HEK293T (cell line): ENCODE data around the gene PLA2G10.

ENCODE experiments used
- CTCF ChIA-PET: fragments of 350-600 bp; formaldehyde crosslinking; extraction: SDS; loops from one replicate; lab custom pipeline; 2021; ENCODE audit warnings: antibody characterized with exemption, inconsistent platforms; lab: Yijun Ruan, JAX
- POLR2A ChIA-PET: fragments of 350-600 bp; formaldehyde crosslinking; extraction: SDS; loops from one replicate; lab custom pipeline; 2020; ENCODE audit warnings: antibody characterized with exemption, inconsistent platforms; lab: Yijun Ruan, JAX
- DNase-seq: peaks from one replicate; pipeline ENCODE4 v3.0.0; 2012; ENCODE audit warnings: mixed read lengths; ENCODE audit errors: extremely low spot score
- ARNT ChIP-seq: fragments of 450-650 bp; IDR thresholded peaks from 2 replicates; pipeline ENCODE4 v1.6.1; 2017; ENCODE audit warnings: mild to moderate bottlenecking
- BHLHE40 ChIP-seq: fragments of 450-650 bp; IDR thresholded peaks from 2 replicates; pipeline ENCODE4 v1.6.1; 2016; ENCODE audit warnings: mild to moderate bottlenecking, moderate library complexity, borderline replicate concordance
- CTBP1 ChIP-seq: fragments of 450-650 bp; IDR thresholded peaks from 2 replicates; pipeline ENCODE4 v1.6.1; 2016; ENCODE audit warnings: borderline replicate concordance
- ELF4 ChIP-seq: fragments of 450-650 bp; IDR thresholded peaks from 2 replicates; pipeline ENCODE4 v1.6.1; 2017; ENCODE audit warnings: antibody characterized with exemption
- FOXA1 ChIP-seq: fragments of 450-650 bp; IDR thresholded peaks from 2 replicates; pipeline ENCODE4 v1.6.1; 2016; ENCODE audit warnings: mild to moderate bottlenecking
- FOXK2 ChIP-seq: fragments of 450-650 bp; IDR thresholded peaks from 2 replicates; pipeline ENCODE4 v1.6.1; 2016; ENCODE audit warnings: mild to moderate bottlenecking
- FOXM1 ChIP-seq: fragments of 450-650 bp; IDR thresholded peaks from 2 replicates; pipeline ENCODE4 v1.6.1; 2017; ENCODE audit warnings: mild to moderate bottlenecking, borderline replicate concordance
- HDGF ChIP-seq: fragments of 450-650 bp; IDR thresholded peaks from 2 replicates; pipeline ENCODE4 v1.6.1; 2017; ENCODE audit warnings: antibody characterized with exemption, borderline replicate concordance
- L3MBTL2 ChIP-seq: fragments of 450-650 bp; conservative IDR thresholded peaks from 2 replicates; pipeline ENCODE4 v1.6.1; 2016; ENCODE audit warnings: mild to moderate bottlenecking
- LEF1 ChIP-seq: fragments of 450-650 bp; IDR thresholded peaks from 2 replicates; pipeline ENCODE4 v1.6.1; 2017; ENCODE audit warnings: mild to moderate bottlenecking, borderline replicate concordance
- NFRKB ChIP-seq: fragments of 450-650 bp; IDR thresholded peaks from 2 replicates; pipeline ENCODE4 v1.6.1; 2016; ENCODE audit warnings: mild to moderate bottlenecking, moderate library complexity
- SP1 ChIP-seq: fragments of 450-650 bp; IDR thresholded peaks from 2 replicates; pipeline ENCODE4 v1.6.1; 2017
- SUZ12 ChIP-seq: fragments of 450-650 bp; IDR thresholded peaks from 2 replicates; pipeline ENCODE4 v1.6.1; 2016; ENCODE audit warnings: mild to moderate bottlenecking
- TARDBP ChIP-seq: fragments of 450-650 bp; IDR thresholded peaks from 2 replicates; pipeline ENCODE4 v1.6.1; 2016
- ZNF384 ChIP-seq: fragments of 450-650 bp; IDR thresholded peaks from 2 replicates; pipeline ENCODE4 v1.6.1; 2016
- TF ChIP-seq, protein P1 (sequence below): fragments of 450-650 bp; IDR thresholded peaks from 2 replicates; pipeline ENCODE4 v1.6.1; 2016

Gene PLA2G10

DNA sequence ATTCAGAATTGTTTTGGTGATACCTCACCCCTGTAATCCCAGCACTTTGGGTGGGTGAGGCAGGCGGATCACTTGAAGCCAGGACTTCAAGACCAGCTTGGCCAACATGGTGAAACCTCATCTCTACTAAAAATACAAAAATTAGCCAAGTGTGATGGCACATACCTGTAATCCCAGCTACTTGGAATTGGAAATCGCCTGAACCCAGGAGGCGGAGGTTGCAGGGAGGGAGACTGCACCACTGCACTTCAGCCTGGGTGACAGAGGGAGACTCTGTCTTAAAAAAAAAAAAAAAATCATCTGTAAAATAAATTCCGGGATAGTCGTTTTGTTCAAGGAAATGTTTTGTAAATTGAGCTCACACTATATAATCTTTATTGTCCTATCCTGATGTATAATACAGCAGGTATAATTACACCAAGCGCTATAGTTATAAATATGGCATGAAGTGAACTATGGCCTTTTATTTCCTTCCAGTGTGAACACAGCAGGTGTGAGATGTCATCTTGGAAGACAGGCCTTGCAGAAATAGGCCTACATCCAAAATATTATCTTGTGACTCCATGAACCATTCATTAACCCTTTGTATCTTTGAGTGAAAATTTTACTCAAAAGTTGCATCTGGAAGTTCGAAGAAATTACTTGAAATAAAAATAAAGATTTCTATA lies 25.4 kb downstream of the PLA2G10 start:
- POLR2A ChIA-PET: no interaction called here
- no peak for TF ChIP-seq ARNT
- TF ChIP-seq, protein P1, sequence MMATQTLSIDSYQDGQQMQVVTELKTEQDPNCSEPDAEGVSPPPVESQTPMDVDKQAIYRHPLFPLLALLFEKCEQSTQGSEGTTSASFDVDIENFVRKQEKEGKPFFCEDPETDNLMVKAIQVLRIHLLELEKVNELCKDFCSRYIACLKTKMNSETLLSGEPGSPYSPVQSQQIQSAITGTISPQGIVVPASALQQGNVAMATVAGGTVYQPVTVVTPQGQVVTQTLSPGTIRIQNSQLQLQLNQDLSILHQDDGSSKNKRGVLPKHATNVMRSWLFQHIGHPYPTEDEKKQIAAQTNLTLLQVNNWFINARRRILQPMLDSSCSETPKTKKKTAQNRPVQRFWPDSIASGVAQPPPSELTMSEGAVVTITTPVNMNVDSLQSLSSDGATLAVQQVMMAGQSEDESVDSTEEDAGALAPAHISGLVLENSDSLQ: no peak
- no peak for TF ChIP-seq CTBP1
- TF ChIP-seq HDGF: no peak
- TF ChIP-seq SUZ12: no peak
- TF ChIP-seq SP1: no peak
- no peak for TF ChIP-seq NFRKB
- no peak for TF ChIP-seq LEF1
- CTCF ChIA-PET: no interaction called here
- DNase-seq: no peak

DNA sequence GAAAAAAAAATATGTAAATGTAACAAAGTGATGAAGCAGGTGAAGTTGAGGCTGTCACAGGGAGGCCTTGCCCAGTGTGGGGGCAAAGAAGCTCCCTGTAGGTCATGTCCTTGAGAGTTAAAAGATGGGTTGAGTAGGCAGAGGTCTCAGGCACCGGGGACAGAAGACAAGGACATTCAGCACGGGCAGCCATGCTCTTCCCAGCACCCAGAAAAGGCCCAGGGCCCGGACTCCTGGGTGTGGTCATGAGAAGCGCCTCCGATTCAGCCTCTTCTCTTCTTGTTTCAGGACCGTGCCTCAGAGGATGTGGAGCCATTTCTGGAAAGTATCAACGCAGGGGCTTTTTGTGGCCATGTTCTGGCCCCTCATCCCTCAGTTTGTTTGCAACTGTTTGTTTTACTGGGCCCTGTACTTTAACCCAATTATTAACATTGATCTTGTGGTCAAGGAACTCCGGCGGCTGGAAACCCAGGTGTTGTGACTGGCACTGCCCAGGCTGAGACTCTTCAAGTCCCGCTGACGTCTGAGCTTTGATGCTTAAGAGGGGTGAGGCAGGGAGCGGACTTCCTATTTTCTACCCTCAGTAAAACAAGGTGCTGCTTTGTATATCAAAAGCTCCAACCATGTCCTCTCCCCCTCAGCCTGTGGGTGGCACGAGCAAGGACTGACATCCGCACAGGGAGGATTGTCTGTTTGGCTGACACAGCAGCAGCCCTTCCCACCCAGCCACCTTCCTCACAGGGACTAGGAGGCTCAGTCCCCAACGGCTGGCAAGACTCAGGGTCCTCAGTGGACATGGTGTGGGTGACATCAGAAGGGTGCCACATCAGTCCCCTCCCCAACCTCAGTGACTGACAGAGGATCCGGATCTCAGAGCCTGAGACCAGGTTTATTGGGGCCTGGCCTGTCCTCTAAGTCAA lies 26.5 kb downstream of the PLA2G10 start:
- POLR2A ChIA-PET: no interaction called here
- no peak for DNase-seq
- no peak for TF ChIP-seq SUZ12
- no peak for TF ChIP-seq ZNF384
- no peak for TF ChIP-seq TARDBP
- TF ChIP-seq HDGF: no peak
- TF ChIP-seq ELF4: no peak
- TF ChIP-seq FOXA1: no peak
- TF ChIP-seq LEF1: no peak
- TF ChIP-seq ARNT: no peak
- no peak for TF ChIP-seq NFRKB
- TF ChIP-seq BHLHE40: no peak
- no peak for TF ChIP-seq CTBP1
- no peak for TF ChIP-seq L3MBTL2
- CTCF ChIA-PET: no interaction called here

DNA sequence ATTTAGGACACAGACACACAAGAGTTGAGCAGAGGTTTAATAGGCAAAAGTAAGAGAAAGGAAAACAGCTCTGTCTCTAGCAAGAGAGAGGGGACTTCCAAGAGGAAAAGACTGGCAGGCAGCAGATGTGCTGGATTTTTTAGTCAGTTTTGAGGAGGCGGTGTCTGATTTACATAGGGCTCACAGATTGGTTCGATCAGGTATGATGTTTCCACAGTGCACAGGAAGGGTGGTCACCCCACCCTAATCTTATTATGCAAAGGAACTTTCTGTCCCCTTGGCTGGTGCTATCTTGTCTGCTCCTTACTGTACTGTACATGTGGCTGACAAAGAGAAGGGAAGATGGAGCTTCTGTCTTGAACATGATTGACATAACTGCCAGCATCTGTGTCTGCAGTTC lies 36.0 kb downstream of the PLA2G10 start:
- ChIA-PET POLR2A (interaction anchor here (1.4 kb wide), 1 partner anchor 26 kb away, joined by 6 read pairs; the partner anchor contains the start of gene BFAR), CTCF (no interaction called here)
- TF ChIP-seq FOXA1 (no peak), BHLHE40 (no peak)
- TF ChIP-seq, protein P1: no peak
- no peak for DNase-seq

DNA sequence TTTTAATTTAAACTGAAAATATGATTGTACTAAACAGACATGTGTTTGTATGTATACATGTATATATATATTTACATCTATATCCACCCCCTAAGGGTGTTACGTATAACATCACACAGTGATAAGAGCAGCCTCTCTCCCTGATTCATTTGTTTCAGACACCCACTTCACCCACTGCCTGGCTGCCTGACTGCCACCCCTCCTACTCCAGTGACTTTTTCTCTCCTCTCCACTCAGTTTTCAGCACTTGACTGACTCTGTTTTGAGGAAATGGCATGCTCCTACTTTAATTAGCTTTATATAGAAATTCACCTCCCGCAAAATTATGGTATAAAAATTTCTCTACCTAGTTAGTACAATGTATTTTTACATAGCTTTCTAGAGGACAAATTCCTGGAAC lies 41.4 kb downstream of the PLA2G10 start:
- ChIA-PET POLR2A (no interaction called here), CTCF (interaction anchor here (0.6 kb wide), 1 partner anchor 16 kb away, joined by 4 read pairs; no protein-coding TSS in a partner anchor)
- no peak for TF ChIP-seq SP1
- TF ChIP-seq ARNT: no peak
- TF ChIP-seq BHLHE40: no peak
- no peak for TF ChIP-seq SUZ12
- TF ChIP-seq HDGF: no peak
- TF ChIP-seq, protein P1: no peak
- TF ChIP-seq ZNF384: no peak
- no peak for TF ChIP-seq CTBP1
- no peak for TF ChIP-seq L3MBTL2
- TF ChIP-seq FOXK2: no peak
- no peak for TF ChIP-seq TARDBP

DNA sequence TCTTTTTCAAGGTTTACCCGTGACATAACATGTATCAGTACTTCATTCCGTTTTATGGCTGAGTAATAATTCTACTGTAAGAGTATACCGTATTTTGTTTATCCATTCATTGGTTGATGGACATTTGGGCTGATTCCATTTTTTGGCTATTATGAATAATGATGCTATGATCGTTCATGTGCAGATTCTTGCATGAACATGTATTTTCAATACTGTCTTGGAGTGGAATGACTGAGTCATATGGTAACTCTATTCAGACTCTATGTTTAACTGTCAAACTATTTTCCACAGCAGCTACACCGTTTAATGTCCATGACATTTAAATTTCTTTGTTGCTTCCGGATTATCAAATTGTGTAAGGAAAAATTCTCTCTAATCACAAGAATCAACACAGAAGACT lies 43.5 kb downstream of the PLA2G10 start:
- TF ChIP-seq SP1: no peak
- TF ChIP-seq HDGF: no peak
- TF ChIP-seq TARDBP: no peak
- TF ChIP-seq ARNT: no peak
- TF ChIP-seq ZNF384: no peak
- no peak for TF ChIP-seq CTBP1
- TF ChIP-seq LEF1: no peak
- no peak for TF ChIP-seq SUZ12
- TF ChIP-seq FOXM1: no peak
- TF ChIP-seq ELF4: no peak
- no peak for TF ChIP-seq BHLHE40
- TF ChIP-seq L3MBTL2: no peak
- no peak for TF ChIP-seq FOXA1
- POLR2A ChIA-PET: no interaction called here
- no peak for DNase-seq
- CTCF ChIA-PET: no interaction called here

More for the DNA sequence above, 41.4 kb downstream of the PLA2G10 start:
- DNase-seq: no peak

DNA sequence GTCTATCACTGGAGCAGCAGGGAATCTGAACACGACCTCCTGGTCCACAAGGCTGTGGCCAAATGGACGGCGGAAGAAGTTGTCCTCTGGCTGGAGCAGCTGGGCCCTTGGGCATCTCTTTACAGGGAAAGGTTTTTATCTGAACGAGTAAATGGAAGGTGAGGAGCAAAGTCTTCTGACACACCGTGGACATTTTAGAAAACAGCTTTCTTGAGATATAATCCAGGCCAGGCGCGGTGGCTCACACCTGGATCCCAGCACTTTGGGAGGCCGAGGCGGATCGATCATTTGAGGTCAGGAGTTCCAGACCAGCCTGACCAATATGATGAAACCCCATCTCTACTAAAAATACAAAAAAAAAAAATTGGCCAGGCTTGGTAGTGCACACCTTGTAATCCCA lies 44.3 kb downstream of the PLA2G10 start:
- no peak for DNase-seq
- POLR2A ChIA-PET: no interaction called here
- TF ChIP-seq SP1 (no peak), FOXA1 (no peak), LEF1 (no peak), SUZ12 (no peak), FOXK2 (no peak), NFRKB (no peak), L3MBTL2 (no peak), FOXM1 (no peak), ARNT (no peak), ZNF384 (no peak), ELF4 (no peak), CTBP1 (no peak)
- TF ChIP-seq, protein P1: no peak
- CTCF ChIA-PET: no interaction called here
